H9 (cell line): ENCODE measurements around the gene EDRF1. TPM values are rescaled to one million over a fixed set of nuclear protein-coding genes. Genes with fewer than 3 reads are reported as not detected.

Experiments used
- DNase-seq: peaks from one replicate; pipeline ENCODE4 v3.0.0-alpha.2; 2017
- H2AFZ ChIP-seq: one replicate; pipeline ENCODE4 v1.6.1; 2013; ENCODE audit warnings: mild to moderate bottlenecking, low read length, control low read depth, moderate library complexity
- H2AK5ac ChIP-seq: 2 replicates; pipeline ENCODE4 v1.6.1; 2013; ENCODE audit warnings: low read length, control low read depth, mixed read lengths; ENCODE audit not compliant: insufficient read length
- H2BK120ac ChIP-seq: one replicate; pipeline ENCODE4 v1.6.1; 2013; ENCODE audit warnings: low read depth, mild to moderate bottlenecking, low read length, control low read depth, inconsistent platforms; ENCODE audit not compliant: poor library complexity, severe bottlenecking
- H2BK12ac ChIP-seq: 2 replicates; pipeline ENCODE4 v1.6.1; 2013; ENCODE audit warnings: low read length, control low read depth, mixed read lengths, low read depth; ENCODE audit not compliant: insufficient read length
- H2BK15ac ChIP-seq: 2 replicates; pipeline ENCODE4 v1.6.1; 2013; ENCODE audit warnings: low read depth, low read length, control low read depth
- H2BK20ac ChIP-seq: one replicate; pipeline ENCODE4 v1.6.1; 2013; ENCODE audit warnings: low read depth, mild to moderate bottlenecking, low read length, control low read depth, inconsistent platforms; ENCODE audit not compliant: poor library complexity, severe bottlenecking
- H2BK5ac ChIP-seq: 2 replicates; pipeline ENCODE4 v1.6.1; 2013; ENCODE audit warnings: low read length, control low read depth, mixed read lengths; ENCODE audit not compliant: insufficient read length
- H3K14ac ChIP-seq: 2 replicates; pipeline ENCODE4 v1.6.1; 2013; ENCODE audit warnings: low read length, control low read depth; ENCODE audit not compliant: insufficient read depth
- H3K18ac ChIP-seq: 2 replicates; pipeline ENCODE4 v1.6.1; 2013; ENCODE audit warnings: low read depth, mild to moderate bottlenecking, mixed read lengths, low read length, control low read depth; ENCODE audit not compliant: insufficient read length
- H3K23ac ChIP-seq: 2 replicates; pipeline ENCODE4 v1.6.1; 2013; ENCODE audit warnings: low read length, control low read depth, mixed read lengths, low read depth; ENCODE audit not compliant: insufficient read length
- H3K23me2 ChIP-seq: 2 replicates; pipeline ENCODE4 v1.6.1; 2013; ENCODE audit warnings: low read depth, mild to moderate bottlenecking, mixed read lengths, low read length, control low read depth; ENCODE audit not compliant: insufficient read length, poor library complexity, severe bottlenecking
- H3K27ac ChIP-seq: 2 replicates; pipeline ENCODE4 v1.5.1; 2013; ENCODE audit warnings: low read length, control low read depth, mixed read lengths, low read depth; ENCODE audit not compliant: insufficient read length
- H3K27me3 ChIP-seq: 2 replicates; pipeline ENCODE4 v1.6.1; 2013; ENCODE audit warnings: low read length, control low read depth, inconsistent platforms; ENCODE audit not compliant: insufficient read depth
- H3K4ac ChIP-seq: 2 replicates; pipeline ENCODE4 v1.6.1; 2013; ENCODE audit warnings: low read depth, mild to moderate bottlenecking, control low read depth, inconsistent platforms, low read length, moderate library complexity
- H3K4me1 ChIP-seq: 2 replicates; pipeline ENCODE4 v1.6.1; 2013; ENCODE audit warnings: low read length, control low read depth, inconsistent platforms; ENCODE audit not compliant: insufficient read depth
- H3K4me2 ChIP-seq: 2 replicates; pipeline ENCODE4 v1.6.1; 2013; ENCODE audit warnings: low read length, control low read depth, mixed read lengths; ENCODE audit not compliant: insufficient read length, insufficient read depth
- H3K56ac ChIP-seq: 2 replicates; pipeline ENCODE4 v1.6.1; 2013; ENCODE audit warnings: low read depth, mild to moderate bottlenecking, mixed read lengths, low read length, control low read depth; ENCODE audit not compliant: insufficient read length
- H3K79me1 ChIP-seq: 2 replicates; pipeline ENCODE4 v1.6.1; 2013; ENCODE audit warnings: low read depth, mild to moderate bottlenecking, moderate library complexity, low read length, control low read depth, inconsistent platforms; ENCODE audit not compliant: insufficient read depth, poor library complexity, severe bottlenecking
- H3K79me2 ChIP-seq: 2 replicates; pipeline ENCODE4 v1.6.1; 2013; ENCODE audit warnings: low read length, control low read depth, inconsistent platforms; ENCODE audit not compliant: insufficient read depth
- H3K9ac ChIP-seq: 2 replicates; pipeline ENCODE4 v1.6.1; 2013; ENCODE audit warnings: low read length, control low read depth, mixed read lengths; ENCODE audit not compliant: insufficient read length; ENCODE audit errors: extremely low read depth
- H3K9me3 ChIP-seq: one replicate; pipeline ENCODE4 v1.6.1; 2013; ENCODE audit warnings: low read depth, low read length, inconsistent platforms; ENCODE audit not compliant: control insufficient read depth
- H3T11ph ChIP-seq: one replicate; pipeline ENCODE4 v1.6.1; 2013; ENCODE audit warnings: mild to moderate bottlenecking, low read length, control low read depth, inconsistent platforms
- H4K20me1 ChIP-seq: one replicate; pipeline ENCODE4 v1.6.1; 2013; ENCODE audit not compliant: control insufficient read depth, insufficient read length, insufficient read depth
- H4K5ac ChIP-seq: 2 replicates; pipeline ENCODE4 v1.6.1; 2013; ENCODE audit warnings: low read depth, mild to moderate bottlenecking, mixed read lengths, low read length, control low read depth; ENCODE audit not compliant: insufficient read length
- H4K8ac ChIP-seq: replicated peaks from 2 replicates; pipeline ENCODE4 v1.6.1; 2013; ENCODE audit warnings: low read length, control low read depth, mixed read lengths, low read depth; ENCODE audit not compliant: insufficient read length
- H4K91ac ChIP-seq: 2 replicates; pipeline ENCODE4 v1.6.1; 2013; ENCODE audit warnings: low read depth, mild to moderate bottlenecking, moderate library complexity, mixed read lengths, low read length, control low read depth; ENCODE audit not compliant: insufficient read length
- H3K27ac Mint-ChIP-seq, 3 experiments: 2 replicates in 2 of 3; 3 replicates in 1 of 3; pipeline ENCODE4 v1.8.0; 2020 to 2021; ENCODE audit warnings: mixed read lengths in 3 of 3, mild to moderate bottlenecking in 1 of 3, moderate library complexity in 1 of 3
- H3K27me3 Mint-ChIP-seq: 2 replicates; pipeline ENCODE4 v1.8.0; 2021; ENCODE audit warnings: low read depth, mild to moderate bottlenecking, moderate library complexity, mixed read lengths
- H3K36me3 Mint-ChIP-seq, 3 experiments: 2 replicates in 2 of 3; 3 replicates in 1 of 3; pipeline ENCODE4 v1.8.0; 2020 to 2021; ENCODE audit warnings: low read depth in 3 of 3, mixed read lengths in 3 of 3; ENCODE audit not compliant: insufficient read depth in 1 of 3
- H3K4me1 Mint-ChIP-seq, 2 experiments: 2 replicates each; pipeline ENCODE4 v1.8.0; 2020; ENCODE audit warnings: mixed read lengths in 2 of 2
- H3K4me3 Mint-ChIP-seq, 2 experiments: 2 replicates in 1 of 2; 3 replicates in 1 of 2; pipeline ENCODE4 v1.8.0; 2020 to 2021; ENCODE audit warnings: mild to moderate bottlenecking in 2 of 2, mixed read lengths in 2 of 2, moderate library complexity in 1 of 2
- H3K9me3 Mint-ChIP-seq, 2 experiments: 2 replicates in 1 of 2; 3 replicates in 1 of 2; pipeline ENCODE4 v1.8.0; 2020; ENCODE audit warnings: mild to moderate bottlenecking in 2 of 2, mixed read lengths in 2 of 2, moderate library complexity in 1 of 2
- CTCF ChIP-seq: fragments of 200-600 bp; sonication (generic); conservative IDR thresholded peaks from 3 replicates; pipeline ENCODE4 v1.8.0; 2021; ENCODE audit warnings: antibody characterized with exemption, mild to moderate bottlenecking
- WGBS: extraction: QIAGEN DNeasy Blood & Tissue Kit; methylation state at CpG from one replicate; pipeline ENCODE4 v1.1.7; 2013; ENCODE audit warnings: missing lambda C conversion rate, low lambda C conversion rate, mixed read lengths; ENCODE audit not compliant: insufficient read length; ENCODE audit errors: extremely low coverage; 5-methylcytosine and 5-hydroxymethylcytosine counted together
- total RNA-seq: library from RNA; stranded (reverse); gene quantifications from 2 replicates; pipeline ENCODE4 v1.2.1, GENCODE V29; 2021

EDRF1 gene
- total RNA-seq, 1 experiment from 2014 or later = 51.0 TPM

GRCh38 chr10:125734148-125734547 lies 14.6 kb downstream of the EDRF1 start:
- Histone ChIP-seq H3K56ac (no peak overlapping the region), H3K27me3 (no peaks in the 10 kb centered on the region), H3K14ac (no peak overlapping the region), H3K4me1 (no peaks in the 10 kb centered on the region), H4K5ac (no peak overlapping the region), H3K9me3 (no peaks in the 10 kb centered on the region), H4K20me1 (no peaks in the 10 kb centered on the region), H3K4me2 (no peak overlapping the region), H4K8ac (no peak overlapping the region), H3K79me2 (no peaks in the 10 kb centered on the region), H3K4ac (no peak overlapping the region), H4K91ac (no peak overlapping the region), H3K27ac (no peak overlapping the region), H2BK5ac (no peak overlapping the region), H3K23me2 (no peaks in the 10 kb centered on the region), H2AK5ac (no peak overlapping the region), H2AFZ (no peak overlapping the region), H3K23ac (no peak overlapping the region), H2BK20ac (no peak overlapping the region), H2BK12ac (no peak overlapping the region), H3K18ac (no peak overlapping the region), H2BK120ac (no peak overlapping the region), H3K79me1 (no peaks in the 10 kb centered on the region), H3K9ac (no peak overlapping the region), H3T11ph (no peak overlapping the region), H2BK15ac (no peak overlapping the region)
- Mint-ChIP-seq H3K9me3 (no peaks in the 10 kb centered on the region), H3K27me3 (no peaks in the 10 kb centered on the region; the same call in 1 of the 2 replicates), H3K4me1 (no peaks in the 10 kb centered on the region), H3K27ac (no peak overlapping the region), H3K36me3 (peaks cover 33 to 95% (median 81%) of the 10 kb centered on the region in 3 experiments), H3K4me3 (no peak overlapping the region)
- no peak for DNase-seq
- TF ChIP-seq CTCF = no peak
- WGBS = no CpG with 5 or more reads among the region's 1 CpG
